Choroid plexus epithelial cell (primary cell): Measurements from ENCODE around the gene RALGPS1.
A peak's percentile ranks its signal among the peaks of the same experiment; 100 is the strongest.

Experiments used
- DNase-seq: peaks from one replicate; pipeline ENCODE4 v3.0.0-alpha.2; 2010; ENCODE audit warnings: low read depth
- H3K4me3 ChIP-seq: 2 replicates; pipeline ENCODE4 v1.5.1; 2011; ENCODE audit warnings: low read depth, mild to moderate bottlenecking, control low read depth, low read length, moderate library complexity
- CTCF ChIP-seq: conservative IDR thresholded peaks from 2 replicates; pipeline ENCODE4 v1.5.1; 2011; ENCODE audit warnings: low read depth, mild to moderate bottlenecking, control low read depth, inconsistent platforms, low read length, moderate library complexity

The RALGPS1 gene

GRCh38 chr9:127122176-127123063, 207.8 kb downstream of the RALGPS1 start, which contains the start of gene ANGPTL2:
TSS of gene ANGPTL2 (minus strand) at chr9:127122635. CDS start at chr9:127108731, 13,904 bp downstream.
- DNase-seq: peak; percentile 87
- no peak for TF ChIP-seq CTCF

GRCh38 chr9:127123064-127123890, 208.7 kb downstream of the RALGPS1 start:
- no peak for DNase-seq
- no peak for TF ChIP-seq CTCF
- H3K4me3 ChIP-seq: peak overlapping the region; percentile 58

More at GRCh38 chr9:127122176-127123063, 207.8 kb downstream of the RALGPS1 start, which contains the start of gene ANGPTL2:
- peak within 1 kb of the TSS; percentile 58 for H3K4me3 ChIP-seq

- no peak for TF ChIP-seq CTCF
- H3K4me3 ChIP-seq: no peak overlapping the region
- no peak for DNase-seq
Observed at GRCh38 chr9:127124111-127124531, 209.5 kb downstream of the RALGPS1 start.

- no peak for DNase-seq
- H3K4me3 ChIP-seq: no peak overlapping the region
- TF ChIP-seq CTCF: no peak
Observed at GRCh38 chr9:127124792-127125191, 210.2 kb downstream of the RALGPS1 start.

- TF ChIP-seq CTCF: no peak
- DNase-seq: no peak
- H3K4me3 ChIP-seq: no peak overlapping the region
Observed at GRCh38 chr9:127126971-127127370, 212.4 kb downstream of the RALGPS1 start.

GRCh38 chr9:127128341-127129072, 213.9 kb downstream of the RALGPS1 start:
- no peak for DNase-seq
- no peak overlapping the region for H3K4me3 ChIP-seq
- TF ChIP-seq CTCF: no peak
